Measurements from ENCODE around the gene ZDHHC5.

DNA sequence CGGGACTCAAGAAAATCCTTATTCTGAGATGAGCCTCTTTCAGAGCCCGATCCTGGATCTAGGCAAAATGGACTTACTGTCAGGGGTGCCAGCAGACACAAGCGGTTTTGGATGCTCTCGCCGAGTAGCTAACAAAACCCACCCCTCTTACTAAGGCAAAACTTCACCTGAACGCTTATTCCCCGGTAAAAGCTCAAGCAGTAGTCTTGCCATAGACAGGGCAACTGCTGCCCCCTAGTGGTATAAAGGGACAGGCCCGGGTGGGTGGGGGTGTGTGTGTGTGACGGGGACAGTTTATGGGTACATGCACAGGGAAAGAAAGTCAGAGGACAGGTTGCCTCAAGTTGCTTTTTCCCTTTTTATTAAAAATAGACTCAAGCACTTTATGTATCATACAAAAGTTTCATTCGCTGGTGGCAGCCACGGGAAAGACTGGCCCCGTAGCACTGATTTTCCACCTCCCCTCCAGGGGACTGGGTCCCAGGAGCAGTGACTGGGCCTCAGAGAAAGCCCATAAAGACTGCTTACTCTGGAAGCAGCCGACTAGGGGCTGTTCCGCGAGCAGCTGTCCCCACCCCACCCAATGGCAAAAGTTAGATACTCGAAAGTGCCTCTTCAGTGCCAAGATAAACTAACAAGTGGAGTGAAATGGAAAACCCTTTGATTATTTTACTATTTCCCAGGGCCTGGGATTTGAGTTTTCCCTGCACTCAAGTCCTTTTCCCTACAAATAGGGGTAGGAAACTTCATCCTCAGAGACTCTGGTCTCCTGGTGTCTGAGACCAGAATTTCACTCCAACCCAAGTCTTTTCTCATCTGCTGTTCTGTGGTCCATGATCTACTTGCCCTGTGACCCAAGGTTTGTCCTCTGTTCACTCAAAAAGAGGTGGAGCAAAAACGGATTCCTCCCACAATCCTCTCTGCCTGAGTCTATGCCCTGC is 22.9 kb upstream of the ZDHHC5 start:
- TF ChIP-seq, protein P1, sequence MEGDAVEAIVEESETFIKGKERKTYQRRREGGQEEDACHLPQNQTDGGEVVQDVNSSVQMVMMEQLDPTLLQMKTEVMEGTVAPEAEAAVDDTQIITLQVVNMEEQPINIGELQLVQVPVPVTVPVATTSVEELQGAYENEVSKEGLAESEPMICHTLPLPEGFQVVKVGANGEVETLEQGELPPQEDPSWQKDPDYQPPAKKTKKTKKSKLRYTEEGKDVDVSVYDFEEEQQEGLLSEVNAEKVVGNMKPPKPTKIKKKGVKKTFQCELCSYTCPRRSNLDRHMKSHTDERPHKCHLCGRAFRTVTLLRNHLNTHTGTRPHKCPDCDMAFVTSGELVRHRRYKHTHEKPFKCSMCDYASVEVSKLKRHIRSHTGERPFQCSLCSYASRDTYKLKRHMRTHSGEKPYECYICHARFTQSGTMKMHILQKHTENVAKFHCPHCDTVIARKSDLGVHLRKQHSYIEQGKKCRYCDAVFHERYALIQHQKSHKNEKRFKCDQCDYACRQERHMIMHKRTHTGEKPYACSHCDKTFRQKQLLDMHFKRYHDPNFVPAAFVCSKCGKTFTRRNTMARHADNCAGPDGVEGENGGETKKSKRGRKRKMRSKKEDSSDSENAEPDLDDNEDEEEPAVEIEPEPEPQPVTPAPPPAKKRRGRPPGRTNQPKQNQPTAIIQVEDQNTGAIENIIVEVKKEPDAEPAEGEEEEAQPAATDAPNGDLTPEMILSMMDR (optimal IDR thresholded peaks at IDR 0.05 in 1 of 3, IDR thresholded peaks at IDR 0.05 in 1 of 3, conservative IDR thresholded peaks at IDR 0.05 in 1 of 3; ENCODE audit: extremely low read depth in 1 of 3, insufficient read depth in 2 of 3, low read length in 3 of 3), result peak; percentile 56 to 93 (median 89)
- TF ChIP-seq EZH2 (IDR thresholded peaks at IDR 0.05; ENCODE audit: low read length), result no peak

Measured in keratinocyte (primary cell).